ENCODE data around the gene ZMYND11.
"Not testable (repeated sequence)": the region's sequence is repeated elsewhere in the genome, so short reads cannot be mapped to it uniquely, and the experiment has no call there.

The ZMYND11 gene

GRCh38 chr10:287814-288213 lies 152.6 kb downstream of the ZMYND11 start:
- DNase-seq = no peak

- no peak for DNase-seq
Measured at GRCh38 chr10:288316-289200, 153.3 kb downstream of the ZMYND11 start.

- no peak for DNase-seq
Measured at GRCh38 chr10:289581-289980, 154.3 kb downstream of the ZMYND11 start.

- no peak for DNase-seq
Measured at GRCh38 chr10:290026-290725, 154.9 kb downstream of the ZMYND11 start.

- no peak for DNase-seq
Measured at GRCh38 chr10:293636-294035, 158.4 kb downstream of the ZMYND11 start.

GRCh38 chr10:297567-297966 lies 162.3 kb downstream of the ZMYND11 start:
- DNase-seq = no peak

- DNase-seq = no peak
Measured at GRCh38 chr10:298033-298432, 162.8 kb downstream of the ZMYND11 start.

- no peak for DNase-seq
Measured at GRCh38 chr10:299512-299911, 164.3 kb downstream of the ZMYND11 start.

GRCh38 chr10:299969-300368 lies 164.7 kb downstream of the ZMYND11 start:
- no peak for DNase-seq

GRCh38 chr10:300580-300979 lies 165.3 kb downstream of the ZMYND11 start:
- DNase-seq = not testable (repeated sequence)

- no peak for DNase-seq
Measured at GRCh38 chr10:301536-301935, 166.3 kb downstream of the ZMYND11 start.
